Breast epithelium (tissue), 3 donors: ENCODE measurements around the gene CETN2.

Experiments
- CTCF ChIP-seq, 3 donors: fragments of 450-650 bp; IDR thresholded peaks; one replicate each; pipeline ENCODE4 v1.5.1; 2016 to 2017; ENCODE audit warnings: antibody characterized with exemption in 3 of 3, mild to moderate bottlenecking in 3 of 3, moderate library complexity in 3 of 3
- POLR2AphosphoS5 ChIP-seq, 3 donors: sonication (generic); formaldehyde crosslinking; IDR thresholded peaks; one replicate each; pipeline ENCODE4 v1.6.1; 2017; ENCODE audit warnings: antibody characterized with exemption in 3 of 3

GRCh38 chrX:152814048-152814447, 16.5 kb downstream of the CETN2 start:
- TF ChIP-seq CTCF (IDR thresholded peaks at IDR 0.05), result no peak
- no peak for TF ChIP-seq POLR2AphosphoS5 (IDR thresholded peaks at IDR 0.05)
